H1 (cell line): ENCODE measurements around the gene ICAM3. TPM values are rescaled to one million over a fixed set of nuclear protein-coding genes. Genes with fewer than 3 reads are reported as not detected.

ENCODE experiments used
- CTCF ChIP-seq, 3 experiments: IDR thresholded peaks; 1 replicate in 2 of 3; 2 replicates in 1 of 3; pipeline versions ENCODE4 v1.5.1 to v1.6.1; 2011; ENCODE audit warnings: low read length in 3 of 3, mild to moderate bottlenecking in 3 of 3, inconsistent platforms in 2 of 3, low read depth in 1 of 3, moderate library complexity in 1 of 3; ENCODE audit not compliant: insufficient read depth in 1 of 3; ENCODE audit errors: control extremely low read depth in 1 of 3
- SP4 ChIP-seq: IDR thresholded peaks from 2 replicates; pipeline ENCODE4 v1.6.1; 2012; ENCODE audit warnings: low read length, inconsistent platforms
- polyA plus RNA-seq, 7 experiments: library from polyadenylated mRNA; depleted of rRNA in 3 of 7; stranded (reverse) in 5 of 7; unstranded in 2 of 7; fragments of >200 nt in 5 of 7; fragments of 200-250 nt in 2 of 7; gene quantifications; 1 replicate in 5 of 7; 2 replicates in 1 of 7; 4 replicates in 1 of 7; pipeline versions ENCODE4 v1.2.1 to v1.2.3, GENCODE V29; 2011 to 2013; ENCODE audit warnings: missing spikeins in 2 of 7, mixed read lengths in 2 of 7
- total RNA-seq: library from RNA; stranded (reverse); fragmentation: NEBNext Ultra II Directional; extraction: Animal tissue kit (Norgen Biotek cat#: 25700); gene quantifications from 2 replicates; pipeline ENCODE4 v1.2.1, GENCODE V29; 2021

ICAM3 gene
- total and polyA plus RNA-seq, 2 of the 8 experiments (the other 6 are each of a cell fraction or from before 2014, with no cell fraction given) = 15.4 to 16.5 TPM

- TF ChIP-seq CTCF (IDR thresholded peaks at IDR 0.05; ENCODE audit: control extremely low read depth in 1 of 3, insufficient read depth in 1 of 3, low read depth in 1 of 3, low read length in 3 of 3) = no peak
- TF ChIP-seq SP4 = no peak
Measured at GRCh38 chr19:10318807-10319682, 20.4 kb downstream of the ICAM3 start (continued).
